ES-I3 (cell line): ENCODE data around the gene PSMG1.
"Not testable (repeated sequence)": the region's sequence is repeated elsewhere in the genome, so short reads cannot be mapped to it uniquely, and the experiment has no call there.

Experiments
- H3K36me3 ChIP-seq: 2 replicates; pipeline ENCODE4 v1.6.1; 2013; ENCODE audit warnings: mild to moderate bottlenecking, low read length, control low read depth, moderate library complexity; ENCODE audit not compliant: insufficient read depth
- H3K4me1 ChIP-seq: 2 replicates; pipeline ENCODE4 v1.6.1; 2013; ENCODE audit warnings: mild to moderate bottlenecking, control low read depth, low read length; ENCODE audit not compliant: insufficient read depth
- H3K9ac ChIP-seq: 2 replicates; pipeline ENCODE4 v1.6.1; 2013; ENCODE audit warnings: low read depth, mild to moderate bottlenecking, low read length, moderate library complexity
- H3K9me3 ChIP-seq: 2 replicates; pipeline ENCODE4 v1.6.1; 2013; ENCODE audit warnings: mild to moderate bottlenecking, low read length, moderate library complexity; ENCODE audit not compliant: control insufficient read depth, insufficient read depth

PSMG1 gene

DNA sequence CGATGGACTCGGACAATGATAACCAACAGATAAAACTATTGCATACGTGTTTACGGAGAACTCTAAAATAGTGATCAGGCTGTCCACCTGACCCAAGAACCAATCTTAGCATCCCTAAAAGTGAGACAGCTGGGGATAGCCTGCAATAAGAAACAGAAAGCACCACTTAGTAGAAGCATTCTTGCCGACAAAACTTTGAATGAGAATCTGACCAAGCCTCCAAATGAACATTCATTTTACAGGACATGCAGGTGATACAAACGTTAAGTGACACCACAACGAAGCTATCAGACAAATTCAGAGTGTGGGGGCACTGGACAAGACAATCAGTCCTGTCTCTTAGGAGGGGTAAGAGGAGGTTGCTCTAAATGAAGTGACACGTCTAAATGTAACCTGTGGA, 1.2 kb downstream of the PSMG1 start:
- peaks cover 6% of the 10 kb centered on the region; the same call in 1 of the 2 replicates for H3K4me1 ChIP-seq
- H3K9ac ChIP-seq, result peak overlapping the region; percentile 86
- H3K36me3 ChIP-seq, result peaks cover 8% of the 10 kb centered on the region
- H3K9me3 ChIP-seq, result no peaks in the 10 kb centered on the region

GRCh38 chr21:39181205-39181818, 1.9 kb downstream of the PSMG1 start:
- Histone ChIP-seq H3K4me1 (peaks cover under 1% of the 10 kb centered on the region; the same call in 1 of the 2 replicates), H3K36me3 (peaks cover 8% of the 10 kb centered on the region), H3K9ac (no peak overlapping the region), H3K9me3 (no peaks in the 10 kb centered on the region)

GRCh38 chr21:39180429-39181019, 2.7 kb downstream of the PSMG1 start:
- H3K36me3 ChIP-seq, result peaks cover 8% of the 10 kb centered on the region
- no peak overlapping the region for H3K9ac ChIP-seq
- H3K4me1 ChIP-seq, result no peaks in the 10 kb centered on the region; the same call in 1 of the 2 replicates
- H3K9me3 ChIP-seq, result no peaks in the 10 kb centered on the region

DNA sequence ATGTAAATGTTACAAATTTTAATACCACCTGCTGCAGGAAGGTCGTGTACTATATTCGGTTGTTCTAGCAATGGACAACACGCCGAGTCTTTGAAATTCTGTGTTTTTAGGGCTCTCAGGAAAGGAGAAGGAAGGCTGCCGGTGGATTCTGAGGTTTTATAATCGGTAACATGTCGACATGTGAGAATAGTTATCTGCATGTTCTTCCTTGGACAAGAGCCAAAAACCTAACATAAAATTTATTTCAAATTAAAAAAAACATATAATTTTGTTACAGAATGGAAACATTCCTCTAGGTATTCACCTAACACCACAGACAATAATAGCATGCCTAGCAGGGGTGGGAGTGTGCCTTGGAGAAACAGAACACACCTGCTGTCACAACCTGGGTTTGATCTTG, 4.8 kb downstream of the PSMG1 start:
- Histone ChIP-seq H3K9ac (no peak overlapping the region), H3K9me3 (no peaks in the 10 kb centered on the region), H3K4me1 (no peaks in the 10 kb centered on the region; the same call in 1 of the 2 replicates), H3K36me3 (peaks cover 8% of the 10 kb centered on the region)

GRCh38 chr21:39176271-39176709, 7.0 kb downstream of the PSMG1 start:
- Histone ChIP-seq H3K36me3 (peaks cover 12% of the 10 kb centered on the region), H3K4me1 (no peaks in the 10 kb centered on the region), H3K9me3 (no peaks in the 10 kb centered on the region), H3K9ac (no peak overlapping the region)

DNA sequence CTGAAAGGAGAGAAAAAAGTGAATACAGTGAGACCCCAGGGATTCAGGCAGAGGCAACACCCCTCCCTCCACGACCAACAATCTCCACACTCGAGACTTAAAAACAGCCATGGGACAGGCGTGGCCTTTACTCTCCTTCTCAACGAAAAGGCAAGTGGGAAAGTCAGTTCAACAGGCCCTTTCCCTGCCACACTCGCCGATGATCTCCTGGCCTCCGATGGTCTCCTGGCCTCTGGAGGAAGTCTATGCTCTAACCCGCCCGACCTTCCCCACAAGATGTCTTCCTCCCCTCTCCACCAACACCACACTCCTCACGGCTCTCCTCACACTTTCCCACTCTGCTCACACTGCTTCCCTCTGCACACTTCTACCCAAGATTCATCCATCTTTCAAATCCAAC, 7.6 kb downstream of the PSMG1 start:
- H3K36me3 ChIP-seq, result peaks cover 12% of the 10 kb centered on the region

GRCh38 chr21:39175154-39175553, 8.1 kb downstream of the PSMG1 start:
- peaks cover 10% of the 10 kb centered on the region for H3K36me3 ChIP-seq
- no peaks in the 10 kb centered on the region for H3K4me1 ChIP-seq
- H3K9me3 ChIP-seq, result no peaks in the 10 kb centered on the region
- H3K9ac ChIP-seq, result no peak overlapping the region

More for the DNA sequence above, 7.6 kb downstream of the PSMG1 start:
- H3K4me1 ChIP-seq, result no peaks in the 10 kb centered on the region
- H3K9me3 ChIP-seq, result no peaks in the 10 kb centered on the region
- no peak overlapping the region for H3K9ac ChIP-seq

GRCh38 chr21:39173716-39174680, 9.3 kb downstream of the PSMG1 start:
- no peaks in the 10 kb centered on the region for H3K4me1 ChIP-seq
- H3K9ac ChIP-seq, result no peak overlapping the region
- H3K9me3 ChIP-seq, result no peaks in the 10 kb centered on the region
- H3K36me3 ChIP-seq, result peaks cover 10% of the 10 kb centered on the region

- H3K36me3 ChIP-seq, result peaks cover 4% of the 10 kb centered on the region; the same call in 1 of the 2 replicates
- no peaks in the 10 kb centered on the region for H3K9me3 ChIP-seq
- H3K9ac ChIP-seq, result no peak overlapping the region
- no peaks in the 10 kb centered on the region for H3K4me1 ChIP-seq
Observed at GRCh38 chr21:39169906-39170305, 13.3 kb downstream of the PSMG1 start.

DNA sequence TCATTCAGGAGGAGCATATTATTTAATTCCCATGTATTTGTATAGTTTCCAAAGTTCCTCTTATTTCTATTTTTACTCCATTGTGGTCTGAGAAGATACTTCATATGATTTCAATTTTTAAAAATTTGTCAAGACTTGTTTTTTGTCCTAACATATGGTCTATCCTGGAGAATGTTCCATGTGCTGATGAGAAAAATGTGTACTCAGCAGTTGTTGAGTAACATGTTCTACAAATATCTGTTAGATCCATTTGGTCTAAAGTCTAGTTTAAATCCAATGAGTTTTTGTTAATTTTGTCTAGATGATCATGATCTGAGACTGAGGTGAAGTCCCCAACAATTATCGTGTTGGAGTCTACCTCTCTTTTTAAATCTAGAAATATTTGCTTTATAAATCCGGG, 14.5 kb downstream of the PSMG1 start:
- Histone ChIP-seq H3K9ac (no peak overlapping the region), H3K36me3 (peaks cover 4% of the 10 kb centered on the region; the same call in 1 of the 2 replicates), H3K4me1 (no peaks in the 10 kb centered on the region)

DNA sequence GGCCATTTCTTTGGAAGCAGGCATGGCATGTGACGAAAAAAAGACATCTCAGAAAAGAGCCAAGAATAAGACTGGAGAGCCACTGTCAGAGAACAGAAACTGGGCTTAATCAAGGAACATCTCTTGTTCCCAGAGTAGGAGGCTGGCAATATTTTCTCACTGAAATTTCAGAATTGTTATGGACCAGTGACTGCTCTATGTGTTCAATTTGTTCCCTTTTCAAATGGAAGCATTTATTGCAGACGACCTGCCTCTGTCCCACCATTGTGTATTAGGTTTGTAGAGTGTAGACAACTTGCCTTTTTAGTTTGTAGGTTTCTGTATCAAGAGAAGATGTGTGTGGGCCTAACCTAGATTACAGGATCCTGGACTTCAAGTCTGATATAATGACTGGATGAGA, 18.7 kb downstream of the PSMG1 start:
- Histone ChIP-seq H3K36me3 (no peaks in the 10 kb centered on the region), H3K9ac (no peak overlapping the region), H3K9me3 (no peaks in the 10 kb centered on the region; the same call in 1 of the 2 replicates), H3K4me1 (no peaks in the 10 kb centered on the region)

More for the DNA sequence above, 14.5 kb downstream of the PSMG1 start:
- no peaks in the 10 kb centered on the region for H3K9me3 ChIP-seq

DNA sequence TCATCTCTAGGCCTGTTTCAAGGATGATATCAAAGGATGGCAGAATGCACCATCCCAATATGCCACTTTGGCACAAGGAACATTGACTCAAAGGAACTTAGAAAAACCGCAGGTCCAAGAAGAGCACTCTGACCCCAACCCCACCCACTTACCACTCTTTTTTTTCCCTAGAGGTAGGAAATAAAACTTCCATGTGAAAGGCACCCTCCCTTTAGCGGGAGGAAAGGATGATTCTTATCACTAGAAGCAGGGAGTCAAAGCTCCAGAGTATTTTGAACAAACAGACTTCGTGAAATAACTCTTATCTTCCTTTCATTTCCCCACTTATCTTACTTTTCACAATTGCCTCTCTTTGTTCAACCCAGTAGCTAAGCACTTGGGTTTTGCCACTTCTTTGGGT, 22.2 kb downstream of the PSMG1 start:
- Histone ChIP-seq H3K4me1 (no peaks in the 10 kb centered on the region), H3K9me3 (no peaks in the 10 kb centered on the region; the same call in 1 of the 2 replicates), H3K9ac (no peak overlapping the region), H3K36me3 (no peaks in the 10 kb centered on the region)

DNA sequence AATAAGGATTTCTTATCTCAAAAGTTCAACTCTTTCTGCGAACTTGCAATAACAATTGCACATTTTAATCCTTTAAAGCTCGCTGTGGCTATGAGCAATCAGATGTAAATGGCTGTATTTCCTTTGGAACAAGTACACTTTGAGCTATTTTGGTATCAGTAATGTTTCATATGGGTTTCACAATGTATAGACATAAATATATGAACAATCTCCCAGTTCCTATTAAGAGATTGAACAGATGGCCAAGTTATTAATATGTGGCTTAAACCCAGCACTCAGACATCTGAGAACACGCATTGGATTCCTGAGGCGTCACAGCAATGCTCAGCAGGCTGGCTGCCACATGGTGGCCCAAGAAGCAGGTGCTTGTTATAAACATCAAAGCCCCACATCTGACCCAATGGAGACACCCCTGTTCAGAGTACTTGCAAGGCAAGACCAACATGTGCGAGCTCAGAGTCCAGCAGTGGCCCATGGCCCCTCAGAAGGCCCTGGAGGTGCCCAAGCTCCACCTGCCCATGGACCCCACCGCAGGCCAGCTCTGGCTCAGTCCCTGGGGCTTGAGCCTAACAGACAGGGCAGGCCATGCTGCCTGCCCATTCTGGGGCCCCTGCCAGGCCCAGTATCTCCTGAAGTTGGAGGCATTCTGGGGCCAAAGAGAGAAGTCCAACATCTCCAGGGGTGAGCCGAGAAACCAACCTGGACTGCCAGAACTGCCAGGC, 23.7 kb downstream of the PSMG1 start:
- Histone ChIP-seq H3K9ac (no peak overlapping the region), H3K4me1 (no peaks in the 10 kb centered on the region), H3K36me3 (no peaks in the 10 kb centered on the region), H3K9me3 (no peaks in the 10 kb centered on the region; the same call in 1 of the 2 replicates)

DNA sequence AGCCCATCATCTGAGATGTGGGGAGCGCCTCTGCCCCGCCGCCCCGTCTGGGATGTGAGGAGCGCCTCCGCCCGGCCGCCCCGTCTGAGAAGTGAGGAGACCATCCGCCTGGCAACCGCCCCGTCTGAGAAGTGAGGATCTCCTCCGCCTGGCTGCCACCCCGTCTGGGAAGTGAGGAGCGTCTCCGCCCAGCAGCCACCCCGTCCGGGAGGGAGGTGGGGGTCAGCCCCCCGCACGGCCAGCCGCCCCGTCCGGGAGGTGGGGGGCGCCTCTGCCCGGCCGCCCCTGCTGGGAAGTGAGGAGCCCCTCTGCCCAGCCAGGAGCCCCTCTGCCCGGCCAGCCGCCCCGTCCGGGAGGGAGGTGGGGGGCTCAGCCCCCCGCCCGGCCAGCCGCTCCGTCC, 26.0 kb downstream of the PSMG1 start:
- not testable (repeated sequence) for H3K36me3 ChIP-seq, H3K4me1 ChIP-seq, H3K9ac ChIP-seq, H3K9me3 ChIP-seq
